HepG2 (cell line): ENCODE data around the gene TMC2. TPM values are rescaled to one million over a fixed set of nuclear protein-coding genes. Genes with fewer than 3 reads are reported as not detected.

Experiments used
- AGO2 ChIP-seq: fragments of 200-400 bp; formaldehyde crosslinking; optimal IDR thresholded peaks from 2 replicates; pipeline ENCODE3; 2017; ENCODE audit warnings: mild to moderate bottlenecking, low read depth, low read length, moderate library complexity
- CBX5 ChIP-seq: sonication (generic); formaldehyde crosslinking; IDR thresholded peaks from 2 replicates; pipeline ENCODE4 v1.4.0; 2020; ENCODE audit warnings: missing genetic modification reagents, borderline replicate concordance
- FOXK1 ChIP-seq: sonication (generic); formaldehyde crosslinking; IDR thresholded peaks from 2 replicates; pipeline ENCODE4 v1.4.0; 2020; ENCODE audit warnings: low read depth, missing genetic modification reagents, borderline replicate concordance
- HMGXB4 ChIP-seq, 2 experiments: sonication (generic) in 1 of 2; formaldehyde crosslinking in 1 of 2; IDR thresholded peaks; 2 replicates each; pipeline versions ENCODE4 v1.4.0 to v1.6.1; 2018 to 2020; ENCODE audit warnings: missing genetic modification reagents in 2 of 2, borderline replicate concordance in 1 of 2, low read depth in 1 of 2, mild to moderate bottlenecking in 1 of 2, missing biosample characterization in 1 of 2
- HOXA9 ChIP-seq: sonication (generic); formaldehyde crosslinking; IDR thresholded peaks from 2 replicates; pipeline ENCODE4 v1.8.1; 2022; ENCODE audit warnings: missing genetic modification reagents, mild to moderate bottlenecking, moderate library complexity, borderline replicate concordance
- IRX3 ChIP-seq: sonication (generic); formaldehyde crosslinking; IDR thresholded peaks from 2 replicates; pipeline ENCODE4 v1.8.1; 2023; ENCODE audit warnings: mild to moderate bottlenecking, low read depth, missing genetic modification reagents, borderline replicate concordance
- JDP2 ChIP-seq: sonication (generic); formaldehyde crosslinking; IDR thresholded peaks from 2 replicates; pipeline ENCODE4 v1.8.1; 2022; ENCODE audit warnings: missing genetic modification reagents, borderline replicate concordance
- KLF16 ChIP-seq, 2 experiments: sonication (generic) in 1 of 2; formaldehyde crosslinking in 1 of 2; IDR thresholded peaks; 2 replicates each; pipeline versions ENCODE4 v1.6.1 to v1.8.0; 2016 to 2023; ENCODE audit warnings: missing genetic modification reagents in 2 of 2, missing compliant biosample characterization in 1 of 2
- POLR2AphosphoS5 ChIP-seq: IDR thresholded peaks from 2 replicates; pipeline ENCODE4 v1.6.1; 2012; ENCODE audit warnings: low read depth, low read length
- RELA ChIP-seq: sonication (generic); formaldehyde crosslinking; IDR thresholded peaks from 2 replicates; pipeline ENCODE4 v1.4.0; 2020; ENCODE audit warnings: missing genetic modification reagents
- SAFB2 ChIP-seq: sonication (generic); formaldehyde crosslinking; IDR thresholded peaks from 2 replicates; pipeline ENCODE4 v1.5.1; 2020; ENCODE audit warnings: missing genetic modification reagents, low read depth, mild to moderate bottlenecking, borderline replicate concordance
- SATB2 ChIP-seq: sonication (generic); formaldehyde crosslinking; IDR thresholded peaks from 2 replicates; pipeline ENCODE4 v1.5.0; 2020; ENCODE audit warnings: missing genetic modification reagents
- SMC3 ChIP-seq: IDR thresholded peaks from 2 replicates; pipeline ENCODE4 v1.6.1; 2011; ENCODE audit warnings: low read length, improper control_type of control experiment
- WIZ ChIP-seq: sonication (generic); formaldehyde crosslinking; IDR thresholded peaks from 2 replicates; pipeline ENCODE4 v1.5.1; 2020; ENCODE audit warnings: mild to moderate bottlenecking, missing genetic modification reagents
- ZBTB25 ChIP-seq: IDR thresholded peaks from 2 replicates; pipeline ENCODE4 v1.6.1; 2018; ENCODE audit warnings: missing genetic modification reagents
- ZFY ChIP-seq: sonication (generic); formaldehyde crosslinking; IDR thresholded peaks from 2 replicates; pipeline ENCODE4 v1.4.0; 2020; ENCODE audit warnings: missing genetic modification reagents
- ZMAT5 ChIP-seq: sonication (generic); formaldehyde crosslinking; IDR thresholded peaks from 2 replicates; pipeline ENCODE4 v1.5.0; 2020; ENCODE audit warnings: mild to moderate bottlenecking, low read depth, missing genetic modification reagents, borderline replicate concordance
- ZNF335 ChIP-seq: sonication (generic); formaldehyde crosslinking; IDR thresholded peaks from 2 replicates; pipeline ENCODE4 v1.4.0; 2020; ENCODE audit warnings: missing genetic modification reagents
- ZNF530 ChIP-seq: sonication (generic); formaldehyde crosslinking; IDR thresholded peaks from 2 replicates; pipeline ENCODE4 v1.5.0; 2020; ENCODE audit warnings: low read depth, mild to moderate bottlenecking, missing genetic modification reagents
- ZNF672 ChIP-seq: sonication (generic); formaldehyde crosslinking; IDR thresholded peaks from 2 replicates; pipeline ENCODE4 v1.8.1; 2022; ENCODE audit warnings: missing genetic modification reagents
- ZNF816 ChIP-seq: sonication (generic); formaldehyde crosslinking; IDR thresholded peaks from 2 replicates; pipeline ENCODE4 v1.8.0; 2022; ENCODE audit warnings: missing genetic modification reagents, mild to moderate bottlenecking, borderline replicate concordance
- polyA plus RNA-seq, 8 experiments: library from polyadenylated mRNA; depleted of rRNA in 3 of 8; stranded (reverse) in 7 of 8; unstranded in 1 of 8; fragments of >200 nt; fragmentation: Illumina TruSeq in 4 of 8; extraction: Trizol in 4 of 8; gene quantifications; 2 replicates each; pipeline versions ENCODE4 v1.2.1 to v1.2.3, GENCODE V29; 2011 to 2016; ENCODE audit warnings: low read depth in 4 of 8, missing spikeins in 1 of 8, mixed read lengths in 1 of 8; ENCODE audit not compliant: insufficient read depth in 1 of 8
- total RNA-seq, 5 experiments: library from RNA; depleted of rRNA; stranded (reverse); fragments of >200 nt; fragmentation: Illumina TruSeq; extraction: Trizol; gene quantifications; 2 replicates each; pipeline ENCODE4 v1.2.3, GENCODE V29; 2016; ENCODE audit warnings: low read depth in 1 of 5
- TF ChIP-seq, protein P1 (sequence below): sonication (generic); formaldehyde crosslinking; IDR thresholded peaks from 2 replicates; pipeline ENCODE4 v1.4.0; 2020; ENCODE audit warnings: missing genetic modification reagents
- TF ChIP-seq, protein P2 (sequence below): sonication (generic); formaldehyde crosslinking; IDR thresholded peaks from 2 replicates; pipeline ENCODE4 v1.8.0; 2022; ENCODE audit warnings: missing genetic modification reagents, mild to moderate bottlenecking, borderline replicate concordance

The TMC2 gene
- total and polyA plus RNA-seq, 2 of the 13 experiments (the other 11 are each of a cell fraction or from before 2014, with no cell fraction given), result not detected

DNA sequence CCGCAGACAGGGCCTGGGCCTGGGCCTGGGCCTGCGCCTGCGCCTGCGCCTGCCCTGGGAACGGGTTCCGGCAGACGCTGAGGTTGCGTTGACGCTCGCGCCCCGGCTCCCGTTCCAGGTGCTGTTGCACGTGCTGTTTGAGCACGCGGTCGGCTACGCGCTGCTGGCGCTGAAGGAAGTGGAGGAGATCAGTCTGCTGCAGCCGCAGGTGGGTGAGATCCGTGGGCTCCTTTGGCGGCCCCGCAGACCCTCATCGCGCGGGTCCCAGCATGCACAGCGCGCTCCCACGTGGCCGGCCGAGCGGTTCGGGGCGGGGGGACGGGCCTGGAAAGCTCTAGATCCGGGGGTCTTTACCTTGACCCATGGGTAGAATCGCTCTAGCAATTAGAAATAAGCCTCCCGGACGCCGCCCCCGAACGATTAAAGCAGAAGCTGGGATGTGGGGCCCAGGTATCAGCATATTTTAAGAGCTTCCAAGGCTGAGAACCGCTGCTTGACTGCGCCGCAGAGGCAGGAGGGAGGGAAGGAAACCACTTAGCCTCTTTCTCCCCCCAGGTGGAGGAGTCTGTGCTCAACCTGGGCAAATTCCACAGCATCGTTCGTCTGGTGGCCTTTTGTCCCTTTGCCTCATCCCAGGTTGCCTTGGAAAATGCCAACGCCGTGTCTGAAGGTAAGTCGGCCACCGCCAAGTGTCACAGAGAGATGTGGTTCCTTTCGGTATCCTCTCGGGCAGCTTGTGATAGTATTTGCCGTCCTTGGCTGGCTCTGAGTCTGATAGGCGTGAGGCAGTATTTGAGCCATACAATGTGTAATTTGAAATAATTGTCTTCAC, 116.6 kb downstream of the TMC2 start (continued):
- TF ChIP-seq, protein P1, sequence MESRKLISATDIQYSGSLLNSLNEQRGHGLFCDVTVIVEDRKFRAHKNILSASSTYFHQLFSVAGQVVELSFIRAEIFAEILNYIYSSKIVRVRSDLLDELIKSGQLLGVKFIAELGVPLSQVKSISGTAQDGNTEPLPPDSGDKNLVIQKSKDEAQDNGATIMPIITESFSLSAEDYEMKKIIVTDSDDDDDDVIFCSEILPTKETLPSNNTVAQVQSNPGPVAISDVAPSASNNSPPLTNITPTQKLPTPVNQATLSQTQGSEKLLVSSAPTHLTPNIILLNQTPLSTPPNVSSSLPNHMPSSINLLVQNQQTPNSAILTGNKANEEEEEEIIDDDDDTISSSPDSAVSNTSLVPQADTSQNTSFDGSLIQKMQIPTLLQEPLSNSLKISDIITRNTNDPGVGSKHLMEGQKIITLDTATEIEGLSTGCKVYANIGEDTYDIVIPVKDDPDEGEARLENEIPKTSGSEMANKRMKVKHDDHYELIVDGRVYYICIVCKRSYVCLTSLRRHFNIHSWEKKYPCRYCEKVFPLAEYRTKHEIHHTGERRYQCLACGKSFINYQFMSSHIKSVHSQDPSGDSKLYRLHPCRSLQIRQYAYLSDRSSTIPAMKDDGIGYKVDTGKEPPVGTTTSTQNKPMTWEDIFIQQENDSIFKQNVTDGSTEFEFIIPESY (CRISPR knock-in tag), result no peak
- TF ChIP-seq ZBTB25 (CRISPR knock-in tag) (no peak), ZNF530 (CRISPR knock-in tag) (0 out of 2 replicates have a peak, but pooled peaks have one; percentile 27), WIZ (CRISPR knock-in tag) (no peak; the same call in 1 of the 2 replicates), AGO2 (peak; percentile 99), ZMAT5 (CRISPR knock-in tag) (no peak), SMC3 (no peak), ZNF335 (CRISPR knock-in tag) (no peak), JDP2 (CRISPR knock-in tag) (no peak; the same call in 1 of the 2 replicates), FOXK1 (CRISPR knock-in tag) (no peak; the same call in 1 of the 2 replicates), ZNF816 (CRISPR knock-in tag) (peak; percentile 99), SATB2 (peak; percentile 56; the same call in 1 of the 2 replicates), HMGXB4 (CRISPR knock-in tag; IDR thresholded peaks at IDR 0.05; ENCODE audit: borderline replicate concordance in 1 of 2, low read depth in 1 of 2) (peak; percentile 77 to 93), RELA (no peak), KLF16 (CRISPR knock-in tag; IDR thresholded peaks at IDR 0.05) (peak in 1 of 2 experiments; percentile 98; a peak in 3 of 4 replicates), POLR2AphosphoS5 (no peak), IRX3 (CRISPR knock-in tag) (peak; percentile 87), ZFY (CRISPR knock-in tag) (peak; percentile 78), CBX5 (CRISPR knock-in tag) (no peak), ZNF672 (CRISPR knock-in tag) (0 out of 2 replicates have a peak, but pooled peaks have one; percentile 77), HOXA9 (peak; percentile 92), SAFB2 (CRISPR knock-in tag) (peak; percentile 92)
- TF ChIP-seq, protein P2, sequence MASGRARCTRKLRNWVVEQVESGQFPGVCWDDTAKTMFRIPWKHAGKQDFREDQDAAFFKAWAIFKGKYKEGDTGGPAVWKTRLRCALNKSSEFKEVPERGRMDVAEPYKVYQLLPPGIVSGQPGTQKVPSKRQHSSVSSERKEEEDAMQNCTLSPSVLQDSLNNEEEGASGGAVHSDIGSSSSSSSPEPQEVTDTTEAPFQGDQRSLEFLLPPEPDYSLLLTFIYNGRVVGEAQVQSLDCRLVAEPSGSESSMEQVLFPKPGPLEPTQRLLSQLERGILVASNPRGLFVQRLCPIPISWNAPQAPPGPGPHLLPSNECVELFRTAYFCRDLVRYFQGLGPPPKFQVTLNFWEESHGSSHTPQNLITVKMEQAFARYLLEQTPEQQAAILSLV (CRISPR knock-in tag), result peak; percentile 92
